Activated CD8-positive, alpha-beta memory T cell treated with anti-CD3 and anti-CD28 coated beads, Interleukin-2, amount 50 U/mL, for 48 hours (primary cell): ENCODE results near the gene OR52K1.
"Not testable (repeated sequence)": the region's sequence is repeated elsewhere in the genome, so short reads cannot be mapped to it uniquely, and the experiment has no call there.

Source experiments
- DNase-seq: peaks from one replicate; pipeline ENCODE4 v3.0.0-alpha.2; 2020

The OR52K1 gene

DNA sequence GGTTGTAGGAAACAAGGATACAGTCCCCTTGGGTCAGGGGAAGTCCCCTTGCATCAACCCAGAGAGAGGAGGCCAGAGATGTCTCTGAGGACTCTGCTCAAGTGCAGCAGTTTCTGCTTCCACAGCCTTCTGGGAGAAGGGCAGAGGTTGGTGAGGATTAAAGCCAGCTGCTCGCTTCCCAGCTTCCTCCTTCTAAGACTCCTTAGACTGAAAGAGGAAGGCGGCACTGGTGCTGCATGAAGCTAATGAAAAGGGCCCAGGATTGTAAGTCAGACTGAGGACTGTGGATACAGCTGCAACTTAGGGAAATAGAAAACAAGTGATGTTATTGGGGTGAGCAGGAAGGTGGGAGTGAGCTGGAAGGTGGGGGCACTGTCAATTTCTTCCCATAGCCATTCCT, at the start of gene OR52K1:
TSS of gene OR52K1 (plus strand) at position 202 of the 400 bp plus-strand sequence. CDS start 6,255 bp downstream, outside the sequence.
- DNase-seq: no peak

DNA sequence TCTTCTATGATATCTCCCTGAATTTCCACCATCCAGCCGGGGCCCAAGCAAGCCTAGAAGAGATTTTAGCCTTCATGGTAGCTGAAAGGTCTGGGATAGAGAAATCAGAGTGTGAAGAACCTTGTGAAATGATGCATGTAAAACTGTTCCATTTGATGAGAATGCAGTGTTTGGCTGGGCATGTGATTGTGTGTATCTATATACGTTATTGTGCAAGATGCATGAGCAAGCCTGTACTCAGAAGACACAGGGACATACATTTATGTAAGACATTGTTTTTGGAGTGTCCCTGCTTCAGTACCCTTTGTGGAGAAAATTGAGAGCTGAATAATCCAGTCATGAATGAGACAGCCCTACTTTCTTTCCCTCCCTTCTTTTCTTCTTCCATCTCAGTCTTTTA, 48.6 kb upstream of the OR52K1 start:
- no peak for DNase-seq

DNA sequence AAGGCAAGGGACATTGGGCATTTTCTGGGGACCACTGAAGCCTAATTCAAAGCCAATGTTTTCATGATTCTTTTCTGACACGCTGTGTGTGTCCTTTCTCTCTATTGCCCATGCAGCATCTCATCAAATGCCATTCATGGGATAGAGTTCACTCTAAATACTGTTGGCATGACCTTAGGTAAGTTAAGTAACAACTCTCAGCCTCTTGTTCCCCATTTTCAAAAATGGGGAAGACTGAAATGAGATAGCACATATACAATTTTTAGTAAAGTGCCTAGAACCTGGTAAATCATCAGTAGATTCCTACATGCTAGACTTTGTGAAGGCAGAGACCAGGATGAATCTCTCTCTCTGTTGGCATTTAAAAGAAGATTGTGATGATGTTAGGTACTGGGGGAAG, 46.0 kb upstream of the OR52K1 start:
- no peak for DNase-seq

DNA sequence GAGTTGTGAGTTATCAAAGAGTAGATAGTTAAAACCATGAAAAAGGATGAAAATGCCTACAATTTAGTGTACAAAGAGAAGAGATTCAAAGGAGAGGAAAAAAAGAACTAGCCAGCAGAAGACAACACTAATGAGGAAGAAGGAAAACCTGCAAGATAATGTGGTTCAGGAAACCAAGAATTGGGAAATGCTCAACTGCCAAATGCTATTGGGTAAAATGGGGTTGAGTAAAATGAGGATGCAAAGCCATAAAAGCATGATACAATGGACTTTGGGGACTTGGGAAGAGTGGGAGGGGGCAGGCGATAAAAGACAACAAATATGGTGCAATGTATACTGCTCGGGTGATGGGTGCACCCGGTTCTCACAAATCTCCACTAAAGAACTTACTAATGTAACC, 40.9 kb upstream of the OR52K1 start:
- DNase-seq: no peak

GRCh38 chr11:4443232-4443891, 39.1 kb upstream of the OR52K1 start:
- no peak for DNase-seq

GRCh38 chr11:4448995-4449394, 33.5 kb upstream of the OR52K1 start, which contains the start of gene OR52K2:
TSS of gene OR52K2 (plus strand) at chr11:4449295. CDS start at chr11:4449340, 45 bp downstream.
- no peak for DNase-seq

- no peak for DNase-seq
Measured at GRCh38 chr11:4453118-4453517, 29.3 kb upstream of the OR52K1 start.

DNA sequence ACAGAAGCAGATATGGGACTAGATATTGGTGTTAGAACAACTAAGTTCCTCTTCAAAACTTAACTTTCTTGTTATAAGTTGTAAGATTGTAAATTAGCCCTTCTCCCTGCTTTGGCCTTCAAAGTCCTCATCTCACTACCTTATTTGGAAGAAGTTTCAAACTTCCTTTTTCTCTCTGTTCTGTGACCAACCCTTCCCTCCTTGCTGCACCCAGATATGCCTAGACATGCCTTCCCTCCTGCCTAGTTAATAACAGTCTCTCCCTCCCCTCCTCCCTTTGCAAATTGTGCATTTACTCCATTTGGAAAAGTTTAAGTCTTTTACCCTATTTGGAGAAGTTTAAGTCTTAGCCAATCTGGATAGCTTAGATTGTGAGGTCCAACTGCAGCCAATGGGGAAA, 28.4 kb upstream of the OR52K1 start:
- DNase-seq: no peak

DNA sequence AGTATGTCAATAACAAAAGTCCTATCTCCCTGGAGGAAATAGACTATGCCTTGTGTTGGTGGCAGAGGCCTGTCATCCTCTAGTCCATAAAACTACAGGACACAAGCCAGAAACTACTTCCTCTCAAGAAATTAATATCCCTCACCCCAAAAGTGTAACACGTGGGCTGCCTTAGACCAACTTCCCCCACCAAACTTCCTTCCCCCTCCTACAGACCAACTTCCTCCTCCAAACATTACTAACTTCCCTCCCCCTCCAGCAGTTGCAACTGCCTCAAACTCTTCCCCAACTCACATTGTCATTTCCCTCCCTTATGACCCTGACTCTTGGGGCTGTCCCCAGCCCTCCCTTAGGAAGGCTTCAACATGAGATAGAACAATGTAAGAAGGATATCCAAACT, 27.0 kb upstream of the OR52K1 start:
- DNase-seq: no peak

- DNase-seq: no peak
Measured at GRCh38 chr11:4459500-4459899, 22.9 kb upstream of the OR52K1 start.

DNA sequence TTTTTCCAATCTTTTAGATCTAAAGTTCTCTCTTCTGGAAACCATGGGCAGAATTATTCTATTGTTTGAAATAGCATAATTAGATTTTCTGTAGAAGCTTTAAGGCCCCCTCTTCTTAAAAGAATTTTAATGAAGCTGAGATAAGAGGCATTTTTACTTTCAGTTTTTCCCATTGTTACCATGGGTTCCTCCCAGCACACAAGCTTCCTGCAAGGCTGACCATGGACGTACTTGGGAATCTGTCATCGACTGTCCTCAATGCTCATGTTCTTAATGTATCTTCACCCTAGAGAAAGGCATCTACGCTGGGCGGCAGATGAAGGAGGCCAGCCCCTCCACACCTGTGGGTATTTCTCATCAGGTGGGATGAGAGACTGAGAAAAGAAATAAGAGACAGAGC, 22.3 kb upstream of the OR52K1 start:
- no peak for DNase-seq

- DNase-seq: no peak
Measured at GRCh38 chr11:4464216-4465159, 18.0 kb upstream of the OR52K1 start.

DNA sequence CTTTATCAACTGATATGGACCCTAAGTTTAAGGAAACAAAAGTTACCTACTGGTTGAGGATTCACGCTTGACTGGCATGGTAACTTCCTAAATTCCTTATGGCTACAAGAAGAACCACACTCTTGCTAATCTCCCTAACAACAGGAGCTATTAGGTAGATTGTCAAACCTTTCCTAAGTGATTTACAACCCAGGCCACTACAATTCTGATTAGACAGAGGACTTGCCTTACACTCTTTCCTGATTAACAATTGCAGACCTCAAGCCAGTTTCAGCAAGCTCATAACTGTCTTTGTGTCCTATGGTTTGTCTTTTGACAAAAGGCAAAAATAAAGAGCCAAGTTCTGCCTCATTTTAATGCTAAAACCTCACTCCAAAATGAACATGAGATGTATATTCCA, 17.0 kb upstream of the OR52K1 start:
- no peak for DNase-seq

DNA sequence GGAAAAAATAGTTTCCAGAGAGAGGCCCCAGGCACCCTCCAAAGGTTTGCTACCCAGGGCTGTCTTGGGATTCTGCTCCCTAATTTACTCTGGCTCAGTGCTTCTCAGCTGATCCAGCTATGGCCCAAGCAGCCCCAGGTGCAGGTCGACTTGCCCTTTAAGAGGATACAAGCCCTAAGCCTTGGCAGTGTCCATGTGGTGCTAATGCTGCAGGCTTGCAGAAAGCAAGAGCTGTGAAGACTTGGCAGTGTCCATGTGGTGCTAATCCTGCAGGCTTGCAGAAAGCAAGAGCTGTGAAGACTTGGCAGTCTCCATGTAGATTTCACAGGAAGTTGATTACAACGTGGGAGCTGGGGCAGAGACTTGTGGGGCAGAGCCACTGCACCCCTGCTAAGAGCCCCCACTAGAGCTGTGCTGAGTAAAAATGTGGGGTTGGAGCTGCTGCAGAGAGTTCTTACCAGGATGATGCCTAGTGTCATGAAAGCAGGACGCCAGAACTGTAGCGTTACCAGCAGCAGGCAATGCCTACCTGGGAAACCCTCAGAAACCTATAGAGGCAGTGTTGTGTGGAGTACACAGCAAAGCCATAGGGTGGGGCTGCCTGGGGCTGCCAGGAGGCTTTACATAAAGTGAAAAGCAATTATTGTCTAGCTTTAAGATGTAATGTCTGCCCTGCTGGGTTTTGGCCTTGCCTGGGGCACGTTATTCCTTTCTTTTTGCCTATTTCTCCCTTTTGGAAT, 16.1 kb upstream of the OR52K1 start:
- no peak for DNase-seq

- DNase-seq: no peak
Measured at GRCh38 chr11:4466871-4467442, 15.5 kb upstream of the OR52K1 start.

DNA sequence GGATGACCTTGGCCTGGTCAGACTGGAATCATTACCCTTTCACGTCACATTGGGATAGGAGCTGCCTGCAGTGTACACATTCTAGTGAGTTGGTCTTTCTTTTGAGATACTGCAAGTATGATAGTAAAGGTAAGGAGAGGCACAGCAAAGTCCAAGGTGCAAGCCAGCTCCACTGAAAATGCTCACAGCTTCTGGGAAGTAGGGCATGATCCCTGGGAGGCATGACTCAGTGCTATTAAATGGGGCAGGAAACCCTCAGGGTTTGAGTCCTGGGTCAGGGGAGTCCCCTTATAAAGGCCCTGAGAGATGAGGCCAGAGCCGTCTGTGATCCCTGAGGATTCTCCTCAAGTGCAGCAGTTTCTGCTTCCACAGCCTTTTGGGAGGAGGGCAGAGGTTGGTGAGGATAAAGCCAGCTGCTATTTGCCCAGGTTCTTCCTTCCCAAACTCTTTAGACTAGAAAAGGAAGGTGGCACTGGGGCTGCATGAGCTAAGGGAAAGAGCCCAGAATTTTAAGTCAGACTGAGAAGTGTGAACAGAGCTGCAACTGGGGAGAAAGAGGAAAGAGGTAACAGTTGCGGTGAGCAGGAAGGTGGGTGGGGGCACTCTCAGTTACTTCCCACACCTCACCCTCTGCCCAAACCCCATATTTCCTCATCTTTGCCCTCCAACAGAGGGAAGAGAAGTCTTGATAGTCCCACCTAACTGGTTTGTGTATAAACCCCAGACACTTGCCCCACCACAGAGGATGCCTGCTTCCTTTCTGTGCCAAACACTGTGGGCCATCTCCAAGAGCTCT, 14.4 kb upstream of the OR52K1 start:
- DNase-seq: no peak

GRCh38 chr11:4479644-4480043, 2.8 kb upstream of the OR52K1 start:
- no peak for DNase-seq

GRCh38 chr11:4480577-4481239, 1.7 kb upstream of the OR52K1 start:
- DNase-seq: no peak

GRCh38 chr11:4481240-4481582, 1.2 kb upstream of the OR52K1 start:
- DNase-seq: no peak

- no peak for DNase-seq
Measured at GRCh38 chr11:4484310-4484709, 1.9 kb downstream of the OR52K1 start.

- DNase-seq: not testable (repeated sequence)
Measured at GRCh38 chr11:4491405-4491804, 9.0 kb downstream of the OR52K1 start.
